Activated naive CD4-positive, alpha-beta T cell treated with anti-CD3 and anti-CD28 coated beads, Interleukin-2, amount 10 ng/mL, durations not matched to agents 7 days and 5 days (primary cell): ENCODE results near the gene NR4A2.
A peak's percentile ranks its signal among the peaks of the same experiment; 100 is the strongest.
"Not testable (repeated sequence)": the region's sequence is repeated elsewhere in the genome, so short reads cannot be mapped to it uniquely, and the experiment has no call there.

Source experiments
- CTCF ChIA-PET: fragments of 350-600 bp; sonication (Branson Sonifier 250); formaldehyde crosslinking; loops from one replicate; lab custom pipeline; 2021; ENCODE audit warnings: antibody characterized with exemption; lab: Charles Lee
- DNase-seq: peaks from one replicate; pipeline ENCODE4 v3.0.0-alpha.2; 2020
- H3K27ac Mint-ChIP-seq: one replicate; pipeline ENCODE4 v1.8.0; 2021; ENCODE audit warnings: mild to moderate bottlenecking, moderate library complexity, mixed read lengths
- H3K27me3 Mint-ChIP-seq: one replicate; pipeline ENCODE4 v1.8.0; 2021; ENCODE audit warnings: mild to moderate bottlenecking, mixed read lengths
- H3K36me3 Mint-ChIP-seq: one replicate; pipeline ENCODE4 v1.8.0; 2021; ENCODE audit warnings: mixed read lengths
- H3K4me1 Mint-ChIP-seq: one replicate; pipeline ENCODE4 v1.8.0; 2021; ENCODE audit warnings: mixed read lengths
- H3K4me3 Mint-ChIP-seq: one replicate; pipeline ENCODE4 v1.8.0; 2021; ENCODE audit warnings: mild to moderate bottlenecking, moderate library complexity, mixed read lengths
- H3K9me3 Mint-ChIP-seq: one replicate; pipeline ENCODE4 v1.8.0; 2021; ENCODE audit warnings: mixed read lengths

The NR4A2 gene

GRCh38 chr2:156321243-156321904 lies 11.1 kb downstream of the NR4A2 start:
- H3K9me3 Mint-ChIP-seq, result no peaks in the 10 kb centered on the region
- H3K27me3 Mint-ChIP-seq, result peaks cover 84% of the 10 kb centered on the region
- peak; percentile 47 for DNase-seq
- peaks cover 6% of the 10 kb centered on the region for H3K36me3 Mint-ChIP-seq
- H3K27ac Mint-ChIP-seq, result peak overlapping the region; percentile 56
- H3K4me3 Mint-ChIP-seq, result peak overlapping the region; percentile 31
- CTCF ChIA-PET, result no interaction called here
- peaks cover 29% of the 10 kb centered on the region for H3K4me1 Mint-ChIP-seq

- H3K4me3 Mint-ChIP-seq, result no peak overlapping the region
- peaks cover 29% of the 10 kb centered on the region for H3K4me1 Mint-ChIP-seq
- peaks cover 77% of the 10 kb centered on the region for H3K27me3 Mint-ChIP-seq
- no peaks in the 10 kb centered on the region for H3K9me3 Mint-ChIP-seq
- CTCF ChIA-PET, result no interaction called here
- no peak overlapping the region for H3K27ac Mint-ChIP-seq
- no peak for DNase-seq
- peaks cover 6% of the 10 kb centered on the region for H3K36me3 Mint-ChIP-seq
Measured at GRCh38 chr2:156320486-156321098, 11.9 kb downstream of the NR4A2 start.

GRCh38 chr2:156319811-156320485 lies 12.6 kb downstream of the NR4A2 start:
- Mint-ChIP-seq H3K9me3 (no peaks in the 10 kb centered on the region), H3K4me3 (no peak overlapping the region), H3K27ac (no peak overlapping the region), H3K4me1 (peaks cover 29% of the 10 kb centered on the region), H3K36me3 (peaks cover 6% of the 10 kb centered on the region), H3K27me3 (peaks cover 74% of the 10 kb centered on the region)
- CTCF ChIA-PET, result interaction anchor here (1.4 kb wide), 1 partner anchor 10 kb away, joined by 4 read pairs; no protein-coding TSS in a partner anchor
- DNase-seq, result no peak

- CTCF ChIA-PET, result no interaction called here
- Mint-ChIP-seq H3K27ac (no peak overlapping the region), H3K4me1 (peaks cover 24% of the 10 kb centered on the region), H3K36me3 (peaks cover 6% of the 10 kb centered on the region), H3K27me3 (peaks cover 63% of the 10 kb centered on the region), H3K4me3 (no peak overlapping the region), H3K9me3 (no peaks in the 10 kb centered on the region)
- no peak for DNase-seq
Measured at GRCh38 chr2:156317631-156318030, 14.9 kb downstream of the NR4A2 start.

- H3K4me3 Mint-ChIP-seq, result no peak overlapping the region
- H3K27me3 Mint-ChIP-seq, result peaks cover 22% of the 10 kb centered on the region
- H3K27ac Mint-ChIP-seq, result no peak overlapping the region
- H3K4me1 Mint-ChIP-seq, result peaks cover 2% of the 10 kb centered on the region
- no peaks in the 10 kb centered on the region for H3K36me3 Mint-ChIP-seq
- no peak for DNase-seq
- CTCF ChIA-PET, result interaction anchor here (1.1 kb wide), 1 partner anchor 23 kb away, joined by 3 read pairs; no protein-coding TSS in a partner anchor
- H3K9me3 Mint-ChIP-seq, result no peaks in the 10 kb centered on the region
Measured at GRCh38 chr2:156311976-156312375, 20.5 kb downstream of the NR4A2 start.

GRCh38 chr2:156310773-156311172 lies 21.7 kb downstream of the NR4A2 start:
- Mint-ChIP-seq H3K4me3 (no peak overlapping the region), H3K4me1 (peaks cover 2% of the 10 kb centered on the region), H3K27ac (no peak overlapping the region), H3K9me3 (no peaks in the 10 kb centered on the region), H3K36me3 (no peaks in the 10 kb centered on the region), H3K27me3 (peaks cover 23% of the 10 kb centered on the region)
- no peak for DNase-seq
- CTCF ChIA-PET, result no interaction called here

- H3K36me3 Mint-ChIP-seq, result no peaks in the 10 kb centered on the region
- H3K4me1 Mint-ChIP-seq, result peaks cover 2% of the 10 kb centered on the region
- CTCF ChIA-PET, result no interaction called here
- H3K4me3 Mint-ChIP-seq, result no peak overlapping the region
- H3K27ac Mint-ChIP-seq, result no peak overlapping the region
- H3K27me3 Mint-ChIP-seq, result peaks cover 21% of the 10 kb centered on the region
- no peaks in the 10 kb centered on the region for H3K9me3 Mint-ChIP-seq
- DNase-seq, result no peak
Measured at GRCh38 chr2:156309917-156310316, 22.6 kb downstream of the NR4A2 start.

GRCh38 chr2:156309167-156309566 lies 23.4 kb downstream of the NR4A2 start:
- H3K9me3 Mint-ChIP-seq, result no peaks in the 10 kb centered on the region
- CTCF ChIA-PET, result no interaction called here
- peaks cover 19% of the 10 kb centered on the region for H3K27me3 Mint-ChIP-seq
- peaks cover 2% of the 10 kb centered on the region for H3K4me1 Mint-ChIP-seq
- H3K27ac Mint-ChIP-seq, result no peak overlapping the region
- DNase-seq, result no peak
- H3K4me3 Mint-ChIP-seq, result no peak overlapping the region
- H3K36me3 Mint-ChIP-seq, result no peaks in the 10 kb centered on the region

GRCh38 chr2:156306821-156307220 lies 25.7 kb downstream of the NR4A2 start:
- H3K4me1 Mint-ChIP-seq, result peaks cover 2% of the 10 kb centered on the region
- no peaks in the 10 kb centered on the region for H3K36me3 Mint-ChIP-seq
- CTCF ChIA-PET, result no interaction called here
- H3K27ac Mint-ChIP-seq, result no peak overlapping the region
- DNase-seq, result no peak
- H3K9me3 Mint-ChIP-seq, result no peaks in the 10 kb centered on the region
- H3K4me3 Mint-ChIP-seq, result no peak overlapping the region
- peaks cover 9% of the 10 kb centered on the region for H3K27me3 Mint-ChIP-seq

GRCh38 chr2:156305121-156305520 lies 27.4 kb downstream of the NR4A2 start:
- no peak for DNase-seq
- peaks cover under 1% of the 10 kb centered on the region for H3K9me3 Mint-ChIP-seq
- peaks cover 2% of the 10 kb centered on the region for H3K4me1 Mint-ChIP-seq
- H3K27ac Mint-ChIP-seq, result no peak overlapping the region
- H3K27me3 Mint-ChIP-seq, result peaks cover 9% of the 10 kb centered on the region
- CTCF ChIA-PET, result no interaction called here
- no peaks in the 10 kb centered on the region for H3K36me3 Mint-ChIP-seq
- no peak overlapping the region for H3K4me3 Mint-ChIP-seq

GRCh38 chr2:156300337-156300736 lies 32.2 kb downstream of the NR4A2 start:
- no peaks in the 10 kb centered on the region for H3K36me3 Mint-ChIP-seq
- CTCF ChIA-PET, result no interaction called here
- DNase-seq, result no peak
- H3K4me3 Mint-ChIP-seq, result no peak overlapping the region
- peaks cover 3% of the 10 kb centered on the region for H3K9me3 Mint-ChIP-seq
- no peaks in the 10 kb centered on the region for H3K4me1 Mint-ChIP-seq
- H3K27me3 Mint-ChIP-seq, result peaks cover 4% of the 10 kb centered on the region
- H3K27ac Mint-ChIP-seq, result no peak overlapping the region

- no peak overlapping the region for H3K27ac Mint-ChIP-seq
- no peaks in the 10 kb centered on the region for H3K4me1 Mint-ChIP-seq
- H3K4me3 Mint-ChIP-seq, result no peak overlapping the region
- no peak for DNase-seq
- peaks cover 3% of the 10 kb centered on the region for H3K27me3 Mint-ChIP-seq
- peaks cover 2% of the 10 kb centered on the region for H3K9me3 Mint-ChIP-seq
- CTCF ChIA-PET, result no interaction called here
- no peaks in the 10 kb centered on the region for H3K36me3 Mint-ChIP-seq
Measured at GRCh38 chr2:156294945-156295580, 37.5 kb downstream of the NR4A2 start.

GRCh38 chr2:156293382-156293781 lies 39.1 kb downstream of the NR4A2 start:
- H3K9me3 Mint-ChIP-seq, H3K27ac Mint-ChIP-seq, CTCF ChIA-PET, H3K4me1 Mint-ChIP-seq, H3K36me3 Mint-ChIP-seq, H3K4me3 Mint-ChIP-seq, H3K27me3 Mint-ChIP-seq, DNase-seq: not testable (repeated sequence)

- Mint-ChIP-seq H3K27me3 (no peaks in the 10 kb centered on the region), H3K36me3 (no peaks in the 10 kb centered on the region), H3K4me3 (no peak overlapping the region), H3K27ac (no peak overlapping the region), H3K4me1 (no peaks in the 10 kb centered on the region), H3K9me3 (no peaks in the 10 kb centered on the region)
- CTCF ChIA-PET, result no interaction called here
- no peak for DNase-seq
Measured at GRCh38 chr2:156279446-156280150, 52.9 kb downstream of the NR4A2 start.
